Gastroesophageal sphincter (tissue), 3 donors: Measurements from ENCODE around the gene DYNC1LI2.

ENCODE experiments used
- POLR2A ChIP-seq, 2 donors: fragments of 450-650 bp; IDR thresholded peaks; one replicate each; pipeline ENCODE4 v1.6.1; 2017; ENCODE audit warnings: antibody characterized with exemption in 2 of 2, mild to moderate bottlenecking in 2 of 2, moderate library complexity in 1 of 2
- TF ChIP-seq, protein P1 (sequence below), 4 experiments: fragments of 200-600 bp in 2 of 4; fragments of 450-650 bp in 2 of 4; sonication (generic) in 1 of 4; IDR thresholded peaks; one replicate each; pipeline ENCODE4 v1.5.1; 2017 to 2019; ENCODE audit warnings: antibody characterized with exemption in 4 of 4, mild to moderate bottlenecking in 2 of 4, moderate library complexity in 2 of 4

DNA sequence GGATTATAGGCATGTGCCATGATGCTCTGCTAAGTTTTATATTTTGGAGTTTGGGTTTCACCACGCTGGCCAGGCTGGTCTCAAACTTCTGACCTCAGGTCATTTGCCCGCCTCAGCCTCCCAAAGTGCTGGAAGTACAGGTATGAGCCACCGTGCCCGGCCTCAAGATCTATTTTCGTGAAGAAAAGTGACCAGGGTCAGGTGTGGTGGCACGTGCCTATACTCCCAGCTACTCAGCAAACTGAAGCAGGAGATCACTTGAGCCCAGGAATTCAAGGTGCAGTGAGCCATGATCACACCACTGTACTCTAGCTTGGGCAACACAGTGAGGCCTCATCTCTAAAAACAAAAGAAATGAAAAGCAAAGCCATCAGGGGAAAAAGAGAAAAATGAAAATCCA is 73.6 kb downstream of the DYNC1LI2 start:
- TF ChIP-seq, protein P1, sequence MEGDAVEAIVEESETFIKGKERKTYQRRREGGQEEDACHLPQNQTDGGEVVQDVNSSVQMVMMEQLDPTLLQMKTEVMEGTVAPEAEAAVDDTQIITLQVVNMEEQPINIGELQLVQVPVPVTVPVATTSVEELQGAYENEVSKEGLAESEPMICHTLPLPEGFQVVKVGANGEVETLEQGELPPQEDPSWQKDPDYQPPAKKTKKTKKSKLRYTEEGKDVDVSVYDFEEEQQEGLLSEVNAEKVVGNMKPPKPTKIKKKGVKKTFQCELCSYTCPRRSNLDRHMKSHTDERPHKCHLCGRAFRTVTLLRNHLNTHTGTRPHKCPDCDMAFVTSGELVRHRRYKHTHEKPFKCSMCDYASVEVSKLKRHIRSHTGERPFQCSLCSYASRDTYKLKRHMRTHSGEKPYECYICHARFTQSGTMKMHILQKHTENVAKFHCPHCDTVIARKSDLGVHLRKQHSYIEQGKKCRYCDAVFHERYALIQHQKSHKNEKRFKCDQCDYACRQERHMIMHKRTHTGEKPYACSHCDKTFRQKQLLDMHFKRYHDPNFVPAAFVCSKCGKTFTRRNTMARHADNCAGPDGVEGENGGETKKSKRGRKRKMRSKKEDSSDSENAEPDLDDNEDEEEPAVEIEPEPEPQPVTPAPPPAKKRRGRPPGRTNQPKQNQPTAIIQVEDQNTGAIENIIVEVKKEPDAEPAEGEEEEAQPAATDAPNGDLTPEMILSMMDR (IDR thresholded peaks at IDR 0.05): no peak
- TF ChIP-seq POLR2A (IDR thresholded peaks at IDR 0.05): no peak
